HUDEP-2 (cell line): ENCODE measurements around the gene APOF.
"Not testable (repeated sequence)": the region's sequence is repeated elsewhere in the genome, so short reads cannot be mapped to it uniquely, and the experiment has no call there.

Experiments used
- DNase-seq, 76 experiments: peaks; one replicate each; lab custom pipeline; 2025; ENCODE audit not compliant: unreplicated experiment in 76 of 76; lab: John Stamatoyannopoulos, UW

The APOF gene

DNA sequence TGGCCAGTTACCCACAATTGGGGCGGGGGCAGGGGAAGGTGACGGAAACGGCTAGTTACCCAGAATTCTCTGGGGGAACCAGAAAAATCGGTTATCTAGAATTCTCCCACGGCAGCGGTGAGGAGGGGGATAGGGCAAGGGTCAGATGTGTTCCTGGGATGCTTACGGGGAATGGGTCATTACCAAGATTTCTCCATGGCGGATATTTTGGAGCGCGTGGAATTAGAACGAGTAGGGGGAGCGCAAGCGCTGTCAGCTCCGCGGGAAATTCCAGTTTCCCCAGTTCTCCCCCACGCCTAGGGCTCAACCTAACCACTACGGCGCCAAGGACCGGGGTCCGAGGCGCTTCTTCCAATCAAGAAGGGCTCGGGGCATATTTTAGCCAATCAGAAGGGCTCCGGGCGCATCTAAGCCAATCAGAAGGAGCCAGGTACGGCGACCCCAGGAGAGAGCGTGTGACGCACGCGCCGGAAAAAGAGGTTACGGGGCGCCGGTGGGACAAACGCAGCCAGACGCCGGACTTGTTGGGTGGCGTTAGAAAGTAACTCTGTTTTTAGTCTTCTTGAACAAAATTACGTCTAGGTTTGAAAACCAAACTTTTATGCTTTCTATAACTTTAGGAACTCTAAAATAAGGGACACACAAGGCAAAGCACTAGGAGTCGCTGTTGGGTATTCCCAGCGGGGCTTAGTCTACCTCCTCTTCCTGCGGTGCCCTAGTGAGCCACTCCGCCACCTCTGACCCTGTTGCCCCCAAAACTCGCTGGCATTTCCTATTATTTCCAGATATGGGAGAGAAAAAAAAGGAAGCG lies 28.8 kb downstream of the APOF start, which contains the start of gene PAN2:
TSS of gene PAN2 (minus strand) at position 322 of the 811 bp plus-strand sequence. CDS start 906 bp downstream, outside the sequence.
- peak; percentile 17 to 96 (median 92) for DNase-seq

DNA sequence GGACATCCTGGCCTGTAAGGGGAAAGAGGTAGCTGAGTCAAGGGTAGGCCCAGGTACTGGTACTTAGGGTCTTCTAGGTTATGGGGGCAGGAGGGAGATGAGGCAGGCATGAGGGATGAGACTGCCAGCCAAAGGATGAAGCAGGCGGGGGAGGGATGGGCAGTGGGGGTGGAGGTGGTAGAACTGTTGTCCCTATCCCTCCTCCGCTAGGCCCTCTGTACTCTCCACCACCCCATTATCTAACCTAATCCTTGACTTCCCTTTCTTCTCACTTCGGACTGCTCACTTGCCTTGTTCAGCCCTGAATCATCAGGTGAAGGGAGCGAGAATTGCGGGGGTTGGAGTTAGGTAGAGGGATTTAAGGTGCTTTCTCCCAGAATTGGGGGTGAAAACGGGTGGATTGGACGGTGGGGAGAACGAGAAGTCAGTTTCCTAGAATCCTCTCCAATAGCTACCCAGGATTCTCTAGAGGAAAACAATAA lies 29.4 kb downstream of the APOF start:
- peak in 5 of 76 experiments; percentile 9 to 45 (median 22) for DNase-seq

DNA sequence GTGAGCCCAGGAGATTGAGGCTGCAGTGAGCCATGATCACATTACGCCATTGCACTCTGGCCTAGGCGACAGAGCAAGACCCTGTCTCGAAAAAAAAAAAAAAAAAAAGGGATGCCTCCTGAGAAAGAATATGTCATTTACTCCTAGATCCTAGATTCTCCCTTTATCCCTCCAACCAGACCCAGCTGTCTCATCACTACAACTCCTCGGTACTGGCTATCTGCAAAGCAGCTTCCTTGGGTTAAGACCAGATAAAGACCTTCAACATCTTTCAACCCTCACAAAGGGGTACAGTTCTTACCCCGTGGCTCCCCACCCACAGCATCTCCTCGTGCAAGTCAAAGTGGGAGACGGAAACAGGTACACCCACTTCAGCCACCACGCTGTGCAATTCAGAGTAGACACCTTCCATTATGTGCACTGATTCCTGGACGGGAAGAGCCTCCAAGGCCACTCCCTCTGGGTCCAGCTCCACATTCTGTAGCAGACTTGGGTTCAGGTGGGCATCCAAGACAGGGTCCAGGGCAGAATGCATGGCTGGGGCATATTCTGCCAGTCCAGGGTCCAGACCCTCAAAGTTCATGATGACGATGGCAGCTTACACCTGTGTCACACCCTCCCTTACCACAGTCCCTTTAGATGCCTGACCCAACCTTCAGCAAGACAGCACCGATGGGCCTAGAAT lies 30.0 kb downstream of the APOF start:
- no peak for DNase-seq

DNA sequence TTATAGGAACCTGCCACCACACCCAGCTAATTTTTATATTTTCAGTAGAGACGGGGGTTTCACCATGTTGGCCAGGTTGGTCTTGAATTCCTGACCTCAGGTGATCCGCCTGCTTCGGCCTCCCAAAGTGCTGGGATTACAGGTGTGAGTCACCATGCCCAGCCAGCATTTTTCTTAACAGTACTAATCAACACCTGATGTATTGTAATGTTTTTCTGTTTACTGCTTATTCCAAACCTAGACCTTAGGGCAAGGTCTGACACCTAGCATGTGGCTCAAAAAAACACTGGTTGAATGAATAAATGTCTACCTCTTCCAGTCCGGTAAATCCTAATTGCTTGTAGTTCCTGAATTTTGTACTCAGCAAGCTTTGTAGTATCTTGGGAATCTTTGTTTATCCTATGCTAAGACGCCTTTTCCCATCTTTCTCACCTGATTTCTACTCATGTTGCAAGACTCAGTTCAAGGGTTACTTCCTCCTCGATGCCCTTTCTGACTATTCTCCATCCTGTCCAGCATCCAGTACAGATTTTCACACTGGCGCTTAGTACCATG lies 31.6 kb downstream of the APOF start:
- DNase-seq: no peak

DNA sequence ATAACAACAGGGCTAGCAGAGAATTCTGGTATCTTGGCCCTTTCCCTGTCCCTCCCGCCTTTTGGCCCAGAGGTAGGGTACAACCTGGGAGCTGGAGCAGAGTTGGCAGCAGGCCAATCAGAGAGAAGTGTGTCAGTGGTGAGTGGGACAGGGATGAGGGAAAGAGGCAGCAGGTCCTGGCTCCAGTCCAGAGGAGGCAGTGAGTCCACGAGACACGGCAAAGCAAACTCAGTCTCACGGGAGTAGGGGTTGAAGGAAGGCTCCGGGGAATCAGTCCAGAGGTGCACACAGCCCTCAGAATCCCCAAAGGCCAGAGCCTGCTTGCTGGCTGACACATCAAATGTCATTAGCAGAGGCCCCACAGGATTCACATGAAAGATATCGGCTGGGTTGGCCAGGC lies 36.1 kb downstream of the APOF start:
- DNase-seq: no peak

- DNase-seq: no peak
Observed at GRCh38 chr12:56326126-56326525, 36.5 kb downstream of the APOF start.

GRCh38 chr12:56324206-56324605 lies 38.5 kb downstream of the APOF start:
- no peak for DNase-seq

DNA sequence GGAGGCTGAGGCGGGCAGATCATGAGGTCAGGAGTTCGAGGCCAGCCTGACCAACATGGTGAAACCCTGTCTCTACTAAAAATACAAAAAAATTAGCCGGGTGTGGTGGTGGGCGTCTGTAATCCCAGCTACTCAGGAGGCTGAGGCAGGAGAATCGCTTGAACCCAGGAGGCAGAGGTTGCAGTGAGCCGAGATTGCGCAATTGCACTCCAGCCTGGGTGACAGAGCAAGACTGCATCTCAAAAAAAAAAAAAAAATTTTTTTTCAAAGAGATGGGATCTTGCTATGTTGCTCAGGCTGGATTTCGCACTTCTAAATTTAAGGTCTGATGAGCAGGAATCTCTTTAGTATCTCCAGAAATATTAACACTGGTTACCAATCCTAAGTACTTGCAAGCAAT lies 41.0 kb downstream of the APOF start:
- not testable (repeated sequence) for DNase-seq

GRCh38 chr12:56321027-56321426 lies 41.6 kb downstream of the APOF start:
- DNase-seq: no peak

- DNase-seq: no peak
Observed at GRCh38 chr12:56317675-56318074, 45.0 kb downstream of the APOF start.

DNA sequence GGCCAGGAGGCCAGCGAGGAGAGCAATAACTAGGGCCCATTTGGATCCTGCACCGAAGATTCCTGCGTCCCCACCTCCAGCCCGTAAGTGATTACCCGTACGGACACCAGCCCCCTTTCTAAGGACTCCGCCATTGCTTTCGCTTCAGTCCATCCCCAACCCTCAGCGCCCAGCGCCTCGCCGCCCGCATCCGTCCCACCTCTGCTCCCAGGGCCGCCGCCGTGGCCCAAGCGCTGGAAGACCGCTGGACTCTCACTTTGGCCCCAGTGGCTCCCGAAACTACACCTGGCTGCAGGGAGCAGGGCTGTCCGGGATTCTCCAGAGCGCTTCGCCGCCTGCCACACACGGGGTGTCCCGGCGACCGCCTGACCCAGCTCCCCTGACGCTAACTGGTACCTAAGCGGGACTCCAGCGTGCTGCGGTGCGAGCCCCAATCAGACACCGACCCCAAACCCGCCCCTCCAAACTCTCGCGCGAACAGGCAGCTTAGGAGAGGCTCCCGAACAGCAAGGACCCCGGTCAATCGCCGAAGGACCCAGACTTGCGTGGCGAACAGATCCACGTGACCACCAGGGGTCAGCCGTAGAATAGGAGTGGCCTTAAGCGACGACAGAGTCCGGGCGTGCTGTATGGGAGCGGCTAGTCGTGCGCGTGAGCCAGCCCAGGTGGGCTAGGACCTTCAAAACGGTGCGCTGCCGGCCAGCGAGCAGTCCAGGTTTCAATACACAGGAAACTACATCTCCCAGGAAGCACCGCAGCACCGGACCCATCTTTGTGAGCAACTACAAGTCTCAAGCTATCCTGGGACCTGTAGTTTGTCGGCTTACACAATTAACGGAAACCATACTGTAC lies 46.8 kb downstream of the APOF start, which contains the start of gene CNPY2:
TSS of gene CNPY2 (minus strand) at position 367 of the 852 bp plus-strand sequence. CDS start 771 bp downstream, outside the sequence.
- DNase-seq: peak in 75 of 76 experiments; percentile 41 to 97 (median 91)

DNA sequence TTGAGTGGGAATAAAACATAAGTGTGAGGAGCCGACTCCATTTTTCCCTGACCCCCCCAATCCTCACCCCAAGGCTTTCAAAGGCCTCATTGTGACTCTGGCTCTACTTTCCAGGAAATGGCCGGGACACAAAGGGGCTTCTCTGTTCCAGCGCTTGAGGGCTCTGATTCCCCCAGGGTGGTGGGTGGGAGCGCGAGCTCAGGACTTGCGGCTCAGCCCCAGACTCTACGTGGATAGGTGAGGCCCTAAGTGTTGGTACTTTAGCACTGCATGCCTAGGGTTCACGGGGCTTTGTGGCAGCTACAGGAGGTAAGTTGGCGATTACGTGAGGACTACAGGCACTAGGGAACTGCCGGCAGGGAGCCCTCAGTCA lies 47.4 kb downstream of the APOF start:
- DNase-seq: peak in 4 of 76 experiments; percentile 24 to 42 (median 34)

DNA sequence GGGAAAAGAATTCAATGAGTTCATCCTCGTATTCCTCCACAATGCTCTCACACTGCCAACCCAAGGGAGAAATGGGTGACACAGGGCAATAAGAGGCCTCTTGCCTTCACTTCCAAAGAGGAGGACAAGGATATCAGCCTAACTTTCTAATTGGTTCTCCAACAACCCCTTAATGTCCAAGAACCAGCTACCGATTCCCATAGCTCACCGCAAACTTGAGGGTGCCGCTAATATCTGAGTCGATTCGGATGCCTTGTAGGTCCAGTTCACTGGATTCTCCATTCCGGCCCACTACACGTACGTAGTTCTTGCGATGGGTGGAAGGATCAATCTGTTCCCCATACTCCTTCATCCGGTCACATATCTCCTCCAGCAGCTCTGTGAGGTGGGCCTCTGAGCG lies 51.7 kb downstream of the APOF start:
- no peak for DNase-seq
